HG03159 (cell line): ENCODE measurements around the gene ZNF74.

Experiments
- ATAC-seq: cut with Tn5 transposase; IDR thresholded peaks from one replicate; pipeline ENCODE4 v1.9.1; 2021; ENCODE audit warnings: mild to moderate bottlenecking, moderate library complexity; ENCODE audit not compliant: unreplicated experiment

Gene ZNF74

GRCh38 chr22:20430720-20431510, 37.0 kb downstream of the ZNF74 start:
- ATAC-seq, result no peak

- no peak for ATAC-seq
Observed at GRCh38 chr22:20431511-20432192, 37.7 kb downstream of the ZNF74 start.

DNA sequence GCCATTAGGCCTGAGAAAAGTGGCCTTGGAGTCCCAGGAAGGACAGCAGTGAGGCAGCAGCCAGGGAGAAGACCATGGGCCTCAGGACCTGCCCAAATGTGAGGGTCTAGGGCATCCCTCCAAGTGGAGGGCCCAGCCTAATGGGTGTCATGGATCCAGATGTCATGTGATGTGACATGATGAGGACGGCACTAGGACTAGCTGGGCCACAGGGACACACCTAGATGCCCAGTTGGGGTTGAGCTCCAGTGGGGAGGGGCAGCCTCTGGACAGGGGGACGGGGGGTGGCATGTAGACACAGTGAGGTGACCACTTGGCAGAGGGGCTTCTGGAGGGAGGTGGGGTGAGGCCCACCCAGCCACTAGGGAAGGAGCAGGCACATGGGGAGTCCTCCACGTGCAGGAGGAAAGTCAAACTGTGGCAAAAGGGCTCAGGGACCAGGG, 38.3 kb downstream of the ZNF74 start:
- no peak for ATAC-seq

DNA sequence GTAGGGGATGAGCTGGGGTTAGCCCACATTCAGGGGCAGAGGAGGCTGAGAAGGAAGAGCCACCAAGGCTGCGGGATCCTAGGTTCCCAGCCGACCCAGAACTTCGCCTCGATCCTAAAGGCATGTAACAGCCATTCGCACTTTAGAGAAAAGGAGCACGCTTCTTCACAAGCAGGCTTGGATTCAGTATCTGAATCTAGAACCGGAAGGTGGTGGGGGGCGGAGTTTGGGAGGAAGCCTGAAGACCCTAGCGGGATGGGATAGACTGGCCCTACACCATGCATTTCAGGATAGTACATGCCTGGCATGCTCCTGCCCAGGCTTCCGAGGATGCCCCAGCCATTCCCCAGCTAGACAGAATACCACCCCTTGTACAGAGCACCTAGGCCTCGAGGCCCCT, 39.2 kb downstream of the ZNF74 start:
- ATAC-seq, result no peak

DNA sequence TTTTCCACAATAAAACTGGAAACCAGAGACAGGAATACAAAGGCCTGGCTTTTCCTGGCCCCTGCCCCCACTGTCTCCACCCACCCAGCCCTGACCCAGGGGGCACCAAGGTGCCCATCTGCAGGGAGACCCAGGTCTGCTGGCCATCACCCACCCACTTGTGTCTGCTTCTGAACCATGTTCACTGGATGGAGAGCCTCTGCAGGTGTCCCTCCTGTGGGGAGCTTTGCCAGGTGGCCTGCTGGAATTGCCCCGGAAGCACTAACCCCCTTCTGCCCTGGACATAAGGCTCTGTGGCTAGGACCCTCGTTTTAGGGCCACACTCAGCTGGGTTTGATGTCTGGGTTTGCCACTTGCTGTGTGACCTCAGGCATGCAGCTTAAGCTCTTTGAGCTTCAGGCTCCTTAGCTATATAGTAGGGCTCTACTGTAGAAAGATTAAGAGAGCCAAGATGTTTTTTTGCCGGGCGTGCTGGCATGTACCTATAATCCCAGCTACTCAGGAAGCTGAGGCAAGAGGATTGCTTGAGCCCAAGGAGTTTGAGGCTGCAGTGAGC, 39.8 kb downstream of the ZNF74 start:
- no peak for ATAC-seq

DNA sequence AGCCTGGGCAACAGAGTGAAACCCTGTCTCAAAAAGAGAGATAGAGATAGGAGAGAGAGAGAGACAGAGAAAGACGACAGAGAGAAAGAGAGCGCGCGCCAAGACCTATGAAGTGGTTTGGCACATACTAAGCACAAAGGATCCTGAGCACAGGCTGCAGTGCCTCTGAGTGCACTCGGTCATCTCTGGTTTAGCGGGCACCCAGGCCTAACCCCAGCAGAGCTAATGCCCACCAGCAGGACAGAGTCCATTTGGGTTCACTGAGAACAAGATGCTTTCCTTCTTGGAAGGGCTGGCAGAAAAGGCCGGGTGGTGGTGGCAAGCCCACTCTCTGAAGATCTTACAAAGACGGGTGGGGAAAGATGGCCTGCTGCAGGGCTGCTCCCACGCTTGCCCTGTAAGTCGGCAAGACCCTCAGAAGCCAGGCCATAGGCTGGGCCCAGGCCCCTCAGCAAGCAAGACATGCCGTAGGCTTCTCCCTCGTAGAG, 40.4 kb downstream of the ZNF74 start:
- ATAC-seq, result no peak

DNA sequence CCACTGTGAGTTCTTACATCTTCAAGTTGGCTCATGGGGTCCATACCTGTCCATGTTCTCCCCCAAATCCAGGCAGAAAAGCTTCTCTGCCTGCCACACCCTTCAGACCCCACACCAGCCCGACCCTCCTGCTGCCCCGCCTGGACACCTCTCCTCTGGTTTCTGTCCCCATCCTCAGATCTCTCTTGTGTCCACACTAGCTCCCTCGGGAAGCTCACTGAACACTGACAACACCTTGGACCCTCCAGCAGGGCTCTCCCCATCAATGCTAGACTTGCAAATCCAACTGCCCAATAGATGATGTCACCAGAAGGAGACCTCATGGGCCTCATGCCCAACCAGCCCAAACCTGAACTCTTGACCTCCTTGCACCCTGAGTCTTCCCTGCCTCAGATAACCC, 40.8 kb downstream of the ZNF74 start:
- no peak for ATAC-seq

DNA sequence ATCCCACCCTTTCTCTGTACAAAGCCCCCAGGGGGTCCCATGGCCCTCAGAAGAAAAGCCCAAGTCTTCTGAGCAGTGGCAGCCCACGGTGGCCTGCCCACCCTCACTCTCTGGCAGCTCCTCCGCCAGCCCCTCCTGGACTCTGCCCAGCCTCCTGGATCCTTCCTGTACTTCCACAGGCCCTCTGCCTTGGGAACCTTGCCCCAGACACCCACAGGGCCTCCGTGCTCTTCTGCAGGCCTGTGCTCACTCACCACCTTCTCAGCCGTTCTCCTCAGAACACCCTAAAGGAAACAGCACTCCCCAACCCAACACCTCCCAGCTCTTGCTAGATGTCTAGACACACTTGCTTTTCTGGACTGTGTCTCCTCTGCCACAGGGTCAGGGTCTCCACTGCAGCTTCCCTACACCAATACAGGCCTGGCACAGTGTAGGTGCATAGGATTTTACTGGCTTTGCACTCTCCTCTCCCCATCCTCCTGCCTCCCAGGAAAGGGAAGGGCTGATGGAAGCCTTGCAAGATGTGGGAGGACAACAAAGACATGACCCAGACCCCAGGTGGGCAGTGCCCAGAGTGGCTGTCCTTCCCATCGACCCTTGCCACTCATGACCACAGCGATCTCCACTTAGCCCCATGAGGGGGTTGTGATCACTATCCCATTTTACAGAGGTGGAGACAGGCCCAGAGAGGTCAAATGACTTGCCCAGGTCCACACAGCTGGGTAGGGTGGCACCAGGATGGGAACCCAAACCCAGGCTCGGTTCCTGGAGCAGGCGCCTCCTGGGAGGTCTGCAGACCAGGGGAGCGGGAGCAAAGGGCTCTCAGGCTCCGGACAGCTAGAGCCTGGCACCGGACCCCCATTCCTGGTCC, 41.7 kb downstream of the ZNF74 start:
- no peak for ATAC-seq

DNA sequence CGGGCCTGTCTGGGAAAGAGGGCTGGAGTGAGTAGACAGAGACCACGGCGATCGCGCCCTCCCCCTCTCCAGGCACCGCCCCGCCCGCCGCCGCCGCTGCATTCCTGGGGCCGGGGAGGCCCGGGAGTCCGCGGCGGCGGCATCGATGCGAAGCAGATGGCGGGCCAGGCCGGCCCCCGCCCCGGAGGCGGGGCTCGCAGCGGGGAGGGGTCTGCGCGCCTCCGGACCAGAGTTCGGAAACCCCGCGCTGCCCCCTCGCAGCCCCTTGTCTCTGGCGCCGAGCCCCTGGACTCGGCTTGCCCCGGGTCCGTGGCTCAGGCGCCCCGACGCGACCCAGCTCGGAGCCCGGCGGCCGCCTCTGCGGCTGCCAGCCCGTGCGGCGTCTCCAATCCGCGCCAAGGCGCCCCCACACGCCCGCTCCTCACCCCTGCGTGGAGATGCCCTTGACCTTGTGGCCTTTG, 42.4 kb downstream of the ZNF74 start:
- ATAC-seq, result no peak

DNA sequence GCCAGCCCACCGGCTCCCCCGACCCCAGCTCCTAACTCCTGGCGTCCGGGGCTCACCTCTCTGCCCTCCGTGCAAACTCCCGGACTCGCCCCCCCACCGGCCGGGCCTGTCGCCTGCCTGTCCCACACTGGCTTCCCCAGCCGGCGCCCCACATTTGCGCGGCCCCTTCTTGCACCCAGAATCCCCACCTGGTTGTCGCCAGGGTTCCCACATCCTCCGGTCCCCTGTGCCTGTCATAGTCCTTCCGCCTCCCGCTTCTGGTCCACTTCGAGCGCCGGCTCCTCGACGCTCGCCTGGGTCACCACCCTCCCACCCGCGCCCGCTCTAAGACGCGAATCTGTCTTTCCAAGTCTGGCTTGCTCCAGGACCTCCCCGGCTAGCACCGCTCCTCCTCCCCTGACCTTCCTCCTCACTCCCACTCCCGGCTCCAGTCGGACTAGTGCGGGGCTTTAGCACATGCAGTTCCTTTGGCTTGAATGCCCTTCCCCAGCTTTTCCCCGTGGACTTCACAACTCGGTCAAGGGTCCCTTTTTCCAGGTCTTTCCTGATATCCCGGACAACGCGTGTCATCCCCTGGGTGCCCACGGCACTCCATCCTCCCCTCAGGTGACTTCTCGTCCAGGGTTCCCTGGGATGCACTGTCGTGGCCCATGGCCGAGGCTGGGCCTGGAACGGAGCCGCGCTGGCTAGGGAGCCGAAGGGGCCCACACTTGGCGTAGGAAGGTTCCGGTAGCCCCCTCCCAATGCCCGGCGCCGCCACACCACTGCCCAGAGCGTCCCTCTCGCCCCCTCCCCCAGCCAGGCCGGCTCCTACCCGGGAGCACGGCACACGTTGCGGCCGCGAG, 43.0 kb downstream of the ZNF74 start:
- ATAC-seq, result no peak

GRCh38 chr22:20437613-20438426, 43.9 kb downstream of the ZNF74 start, which contains the start of gene SCARF2:
Gene SCARF2 (minus strand): TSS chr22:20437825. CDS start chr22:20437754, 71 bp downstream.
- ATAC-seq, result no peak

GRCh38 chr22:20438427-20438677, 44.4 kb downstream of the ZNF74 start:
- ATAC-seq, result no peak

DNA sequence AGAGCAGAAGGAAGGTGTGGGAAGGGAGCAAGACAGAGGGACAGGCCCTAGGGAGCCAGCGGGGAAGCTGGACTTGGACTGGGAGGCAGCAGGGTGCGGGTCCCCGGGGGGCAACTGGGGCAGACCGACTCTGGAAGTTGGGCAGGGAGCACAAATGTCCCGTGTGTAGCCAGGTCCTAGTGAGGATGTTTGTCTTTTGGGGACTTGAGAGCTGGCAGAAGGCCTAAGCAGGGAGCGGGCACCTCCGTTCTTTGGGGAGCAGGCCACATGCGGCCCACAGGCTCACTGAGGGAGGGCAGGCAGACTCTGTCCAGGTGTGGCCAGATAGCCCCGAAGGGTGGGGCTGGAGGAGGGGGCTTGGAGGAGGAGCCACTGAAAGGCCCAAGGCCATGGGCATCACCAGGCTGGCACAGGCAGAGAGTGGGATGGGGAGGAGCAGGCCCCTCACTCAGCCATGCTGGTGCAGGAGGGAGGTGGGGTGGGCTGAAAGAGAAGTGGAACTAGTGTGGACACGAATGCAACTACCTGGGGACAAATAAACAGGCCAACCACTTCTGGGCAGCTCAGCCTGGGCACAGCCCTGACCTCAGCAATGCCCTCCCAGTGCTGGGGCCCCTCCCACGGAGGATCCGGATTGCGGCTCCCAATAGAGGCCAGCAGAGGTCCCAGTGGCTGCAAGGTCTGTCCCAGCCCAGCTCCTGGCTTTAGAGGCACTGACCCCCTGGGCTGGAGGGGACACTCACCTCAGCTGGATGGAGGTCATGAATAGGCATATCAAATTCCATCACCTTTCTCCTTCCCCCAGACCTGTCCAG, 44.9 kb downstream of the ZNF74 start:
- ATAC-seq, result no peak

GRCh38 chr22:20439556-20439927, 45.6 kb downstream of the ZNF74 start:
- no peak for ATAC-seq

- no peak for ATAC-seq
Observed at GRCh38 chr22:20439928-20440575, 46.1 kb downstream of the ZNF74 start.

GRCh38 chr22:20440637-20441591, 47.0 kb downstream of the ZNF74 start:
- no peak for ATAC-seq
